Measurements from ENCODE around the gene OR56B4. TPM values are rescaled to one million over a fixed set of nuclear protein-coding genes. Genes with fewer than 3 reads are reported as not detected.
"Not testable (repeated sequence)": the region's sequence is repeated elsewhere in the genome, so short reads cannot be mapped to it uniquely, and the experiment has no call there.

Gene OR56B4
- total and polyA plus RNA-seq, 7 experiments from 2014 or later = not detected

GRCh38 chr11:6135936-6136335, 28.5 kb downstream of the OR56B4 start:
- H3K4me1 ChIP-seq (ENCODE audit: control insufficient read depth in 2 of 2, insufficient read depth in 2 of 2, low read length in 2 of 2); intact Hi-C loops (cut with micrococcal nuclease); H3K27ac Mint-ChIP-seq; H3K9me3 Mint-ChIP-seq; H3K9me3 ChIP-seq (ENCODE audit: control insufficient read depth in 2 of 3, low read length in 3 of 3); POLR2A ChIA-PET; H3K36me3 Mint-ChIP-seq; H3K4me3 Mint-ChIP-seq; H3K36me3 ChIP-seq (ENCODE audit: control insufficient read depth in 2 of 3, insufficient read depth in 3 of 3, low read length in 3 of 3); CTCF ChIA-PET; H3K27ac ChIP-seq (ENCODE audit: low read depth, low read length); H3K4me1 Mint-ChIP-seq; H3K4me3 ChIP-seq (ENCODE audit: low read length); ATAC-seq; H3K27me3 ChIP-seq (ENCODE audit: control insufficient read depth in 2 of 2, insufficient read depth in 2 of 2, low read length in 2 of 2); DNase-seq: not testable (repeated sequence)
- H3K27me3 Mint-ChIP-seq = peaks cover 0 to 15% (median 6%) of the 10 kb centered on the region in 5 donors

GRCh38 chr11:6142936-6143335, 35.5 kb downstream of the OR56B4 start:
- DNase-seq (no peak), ATAC-seq (no peak)
- Mint-ChIP-seq H3K4me3 (no peak overlapping the region), H3K27ac (no peak overlapping the region), H3K4me1 (peaks cover 0 to 2% (median 0%) of the 10 kb centered on the region in 7 donors), H3K9me3 (peaks cover 0 to 10% (median 0%) of the 10 kb centered on the region in 11 donors), H3K36me3 (no peaks in the 10 kb centered on the region), H3K27me3 (peaks cover 5 to 18% (median 10%) of the 10 kb centered on the region in 5 donors)
- no peaks in the 10 kb centered on the region for H3K36me3 ChIP-seq (ENCODE audit: control insufficient read depth in 2 of 3, insufficient read depth in 3 of 3, low read length in 3 of 3)
- no peak overlapping the region for H3K27ac ChIP-seq (ENCODE audit: low read depth, low read length)
- H3K9me3 ChIP-seq (ENCODE audit: control insufficient read depth in 2 of 3, low read length in 3 of 3) = no peaks in the 10 kb centered on the region
- H3K4me3 ChIP-seq (ENCODE audit: low read length) = no peak overlapping the region
- ChIA-PET POLR2A (no interaction called here), CTCF (no interaction called here)
- intact Hi-C loops (cut with micrococcal nuclease) = no loop called here
- no peaks in the 10 kb centered on the region for H3K4me1 ChIP-seq (ENCODE audit: control insufficient read depth in 2 of 2, insufficient read depth in 2 of 2, low read length in 2 of 2)
- H3K27me3 ChIP-seq (ENCODE audit: control insufficient read depth in 2 of 2, insufficient read depth in 2 of 2, low read length in 2 of 2) = no peaks in the 10 kb centered on the region

- H3K27ac Mint-ChIP-seq; H3K36me3 ChIP-seq (ENCODE audit: control insufficient read depth in 2 of 3, insufficient read depth in 3 of 3, low read length in 3 of 3); H3K4me3 Mint-ChIP-seq; H3K9me3 Mint-ChIP-seq; CTCF ChIA-PET; POLR2A ChIA-PET; H3K27ac ChIP-seq (ENCODE audit: low read depth, low read length); H3K27me3 ChIP-seq (ENCODE audit: control insufficient read depth in 2 of 2, insufficient read depth in 2 of 2, low read length in 2 of 2); DNase-seq; H3K4me3 ChIP-seq (ENCODE audit: low read length); ATAC-seq; H3K4me1 ChIP-seq (ENCODE audit: control insufficient read depth in 2 of 2, insufficient read depth in 2 of 2, low read length in 2 of 2); H3K9me3 ChIP-seq (ENCODE audit: control insufficient read depth in 2 of 3, low read length in 3 of 3); intact Hi-C loops (cut with micrococcal nuclease); H3K4me1 Mint-ChIP-seq; H3K36me3 Mint-ChIP-seq: not testable (repeated sequence)
- peaks cover 2 to 18% (median 10%) of the 10 kb centered on the region in 5 donors for H3K27me3 Mint-ChIP-seq
Measured at GRCh38 chr11:6143737-6144136, 36.3 kb downstream of the OR56B4 start.

GRCh38 chr11:6151117-6151516, 43.6 kb downstream of the OR56B4 start:
- no peak overlapping the region for H3K4me3 Mint-ChIP-seq
- H3K27me3 Mint-ChIP-seq = peaks cover 0 to 9% (median 4%) of the 10 kb centered on the region in 5 donors
- H3K27ac ChIP-seq (ENCODE audit: low read depth, low read length) = no peak overlapping the region
- intact Hi-C loops (cut with micrococcal nuclease) = no loop called here
- no peak overlapping the region for H3K27ac Mint-ChIP-seq
- DNase-seq = no peak
- H3K36me3 Mint-ChIP-seq = peaks cover 0 to 4% (median 0%) of the 10 kb centered on the region in 5 donors
- no peak overlapping the region for H3K4me3 ChIP-seq (ENCODE audit: low read length)
- H3K27me3 ChIP-seq (ENCODE audit: control insufficient read depth in 2 of 2, insufficient read depth in 2 of 2, low read length in 2 of 2) = no peaks in the 10 kb centered on the region
- peaks cover 0 to 7% (median 4%) of the 10 kb centered on the region in 11 donors for H3K9me3 Mint-ChIP-seq
- ChIA-PET POLR2A (no interaction called here), CTCF (no interaction called here)
- no peak for ATAC-seq
- no peaks in the 10 kb centered on the region for H3K36me3 ChIP-seq (ENCODE audit: control insufficient read depth in 2 of 3, insufficient read depth in 3 of 3, low read length in 3 of 3)
- H3K4me1 Mint-ChIP-seq = no peaks in the 10 kb centered on the region
- H3K4me1 ChIP-seq (ENCODE audit: control insufficient read depth in 2 of 2, insufficient read depth in 2 of 2, low read length in 2 of 2) = no peaks in the 10 kb centered on the region
- no peaks in the 10 kb centered on the region for H3K9me3 ChIP-seq (ENCODE audit: control insufficient read depth in 2 of 3, low read length in 3 of 3)

- H3K36me3 Mint-ChIP-seq = peaks cover 0 to 4% (median 0%) of the 10 kb centered on the region in 5 donors
- no peak for ATAC-seq
- no peaks in the 10 kb centered on the region for H3K4me1 ChIP-seq (ENCODE audit: control insufficient read depth in 2 of 2, insufficient read depth in 2 of 2, low read length in 2 of 2)
Measured at GRCh38 chr11:6152126-6152525, 44.6 kb downstream of the OR56B4 start.

GRCh38 chr11:6156628-6157359, 49.3 kb downstream of the OR56B4 start:
- Mint-ChIP-seq H3K27me3 (peaks cover 0 to 9% (median 6%) of the 10 kb centered on the region in 5 donors), H3K36me3 (no peaks in the 10 kb centered on the region), H3K9me3 (no peaks in the 10 kb centered on the region), H3K27ac (no peak overlapping the region), H3K4me3 (no peak overlapping the region), H3K4me1 (no peaks in the 10 kb centered on the region)
- DNase-seq (no peak), ATAC-seq (no peak)
- H3K27me3 ChIP-seq (ENCODE audit: control insufficient read depth in 2 of 2, insufficient read depth in 2 of 2, low read length in 2 of 2) = no peaks in the 10 kb centered on the region
- H3K27ac ChIP-seq (ENCODE audit: low read depth, low read length) = no peak overlapping the region
- intact Hi-C loops (cut with micrococcal nuclease) = no loop called here
- no peak overlapping the region for H3K4me3 ChIP-seq (ENCODE audit: low read length)
- ChIA-PET POLR2A (no interaction called here), CTCF (no interaction called here)
- H3K9me3 ChIP-seq (ENCODE audit: control insufficient read depth in 2 of 3, low read length in 3 of 3) = no peaks in the 10 kb centered on the region
- no peaks in the 10 kb centered on the region for H3K4me1 ChIP-seq (ENCODE audit: control insufficient read depth in 2 of 2, insufficient read depth in 2 of 2, low read length in 2 of 2)
- H3K36me3 ChIP-seq (ENCODE audit: control insufficient read depth in 2 of 3, insufficient read depth in 3 of 3, low read length in 3 of 3) = no peaks in the 10 kb centered on the region

More at GRCh38 chr11:6152126-6152525, 44.6 kb downstream of the OR56B4 start:
- Mint-ChIP-seq H3K27me3 (peaks cover 0 to 9% (median 8%) of the 10 kb centered on the region in 5 donors), H3K27ac (no peak overlapping the region), H3K4me3 (no peak overlapping the region), H3K9me3 (peaks cover 0 to 7% (median 4%) of the 10 kb centered on the region in 11 donors), H3K4me1 (no peaks in the 10 kb centered on the region)
- Histone ChIP-seq H3K27ac (ENCODE audit: low read depth, low read length) (no peak overlapping the region), H3K9me3 (ENCODE audit: control insufficient read depth in 2 of 3, low read length in 3 of 3) (no peaks in the 10 kb centered on the region), H3K36me3 (ENCODE audit: control insufficient read depth in 2 of 3, insufficient read depth in 3 of 3, low read length in 3 of 3) (no peaks in the 10 kb centered on the region), H3K4me3 (ENCODE audit: low read length) (no peak overlapping the region), H3K27me3 (ENCODE audit: control insufficient read depth in 2 of 2, insufficient read depth in 2 of 2, low read length in 2 of 2) (no peaks in the 10 kb centered on the region)
- DNase-seq = no peak
- CTCF ChIA-PET = no interaction called here
- intact Hi-C loops (cut with micrococcal nuclease) = no loop called here
- POLR2A ChIA-PET = no interaction called here
